Lower lobe of right lung (tissue), 2 donors: ENCODE results near the gene C10orf62. TPM values are rescaled to one million over a fixed set of nuclear protein-coding genes. Genes with fewer than 3 reads are reported as not detected.

ENCODE experiments used
- ATAC-seq, 2 donors: fragments of 200-7000 bp; cut with Tn5 transposase; one replicate each; pipeline ENCODE4 v1.9.1; 2020 to 2022; ENCODE audit warnings: mild to moderate bottlenecking in 2 of 2, moderate library complexity in 2 of 2
- DNase-seq: peaks from one replicate; pipeline ENCODE4 v3.0.0-alpha.2; 2020
- H3K27ac ChIP-seq: fragments of 200-600 bp; one replicate; pipeline ENCODE4 v1.8.0; 2022
- H3K27me3 ChIP-seq: fragments of 200-600 bp; one replicate; pipeline ENCODE4 v1.8.0; 2022; ENCODE audit warnings: low read depth
- H3K36me3 ChIP-seq: fragments of 200-600 bp; one replicate; pipeline ENCODE4 v1.8.0; 2022; ENCODE audit warnings: mild to moderate bottlenecking
- H3K4me1 ChIP-seq: fragments of 200-600 bp; one replicate; pipeline ENCODE4 v1.8.0; 2022
- H3K4me3 ChIP-seq: fragments of 200-600 bp; one replicate; pipeline ENCODE4 v1.8.0; 2022; ENCODE audit warnings: mild to moderate bottlenecking
- H3K9me3 ChIP-seq: fragments of 200-600 bp; one replicate; pipeline ENCODE4 v1.8.0; 2022
- intact Hi-C: fragments of 100-400 bp; cut with DNase I; formaldehyde crosslinking; loops from one replicate; pipeline ENCODE4 v1.11.0; 2022
- total RNA-seq: library from RNA; stranded (reverse); fragmentation: NEBNext Ultra II Directional; extraction: Animal tissue kit (Norgen Biotek cat#: 25700); gene quantifications from one replicate; pipeline ENCODE4 v1.2.1, GENCODE V29; 2021
- TF ChIP-seq, protein P1 (sequence below): fragments of 200-600 bp; IDR thresholded peaks from one replicate; pipeline ENCODE4 v1.8.0; 2022; ENCODE audit warnings: antibody characterized with exemption, mild to moderate bottlenecking
- donor health status: DM: no; HTN: yes; CAD: no; lungs with severe emphysema.

C10orf62 gene
- total RNA-seq, 1 donor from 2014 or later: not detected

- Histone ChIP-seq H3K27me3 (no peaks in the 10 kb centered on the region), H3K4me1 (peaks cover 11% of the 10 kb centered on the region), H3K4me3 (no peak overlapping the region), H3K36me3 (no peaks in the 10 kb centered on the region), H3K9me3 (no peaks in the 10 kb centered on the region), H3K27ac (peak overlapping the region; percentile 41)
- TF ChIP-seq, protein P1, sequence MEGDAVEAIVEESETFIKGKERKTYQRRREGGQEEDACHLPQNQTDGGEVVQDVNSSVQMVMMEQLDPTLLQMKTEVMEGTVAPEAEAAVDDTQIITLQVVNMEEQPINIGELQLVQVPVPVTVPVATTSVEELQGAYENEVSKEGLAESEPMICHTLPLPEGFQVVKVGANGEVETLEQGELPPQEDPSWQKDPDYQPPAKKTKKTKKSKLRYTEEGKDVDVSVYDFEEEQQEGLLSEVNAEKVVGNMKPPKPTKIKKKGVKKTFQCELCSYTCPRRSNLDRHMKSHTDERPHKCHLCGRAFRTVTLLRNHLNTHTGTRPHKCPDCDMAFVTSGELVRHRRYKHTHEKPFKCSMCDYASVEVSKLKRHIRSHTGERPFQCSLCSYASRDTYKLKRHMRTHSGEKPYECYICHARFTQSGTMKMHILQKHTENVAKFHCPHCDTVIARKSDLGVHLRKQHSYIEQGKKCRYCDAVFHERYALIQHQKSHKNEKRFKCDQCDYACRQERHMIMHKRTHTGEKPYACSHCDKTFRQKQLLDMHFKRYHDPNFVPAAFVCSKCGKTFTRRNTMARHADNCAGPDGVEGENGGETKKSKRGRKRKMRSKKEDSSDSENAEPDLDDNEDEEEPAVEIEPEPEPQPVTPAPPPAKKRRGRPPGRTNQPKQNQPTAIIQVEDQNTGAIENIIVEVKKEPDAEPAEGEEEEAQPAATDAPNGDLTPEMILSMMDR: no peak
- no peak for ATAC-seq
- no peak for DNase-seq
- intact Hi-C loops: no loop called here
These were observed 3.9 kb downstream of the C10orf62 start for GRCh38 chr10:97593421-97593820.

DNA sequence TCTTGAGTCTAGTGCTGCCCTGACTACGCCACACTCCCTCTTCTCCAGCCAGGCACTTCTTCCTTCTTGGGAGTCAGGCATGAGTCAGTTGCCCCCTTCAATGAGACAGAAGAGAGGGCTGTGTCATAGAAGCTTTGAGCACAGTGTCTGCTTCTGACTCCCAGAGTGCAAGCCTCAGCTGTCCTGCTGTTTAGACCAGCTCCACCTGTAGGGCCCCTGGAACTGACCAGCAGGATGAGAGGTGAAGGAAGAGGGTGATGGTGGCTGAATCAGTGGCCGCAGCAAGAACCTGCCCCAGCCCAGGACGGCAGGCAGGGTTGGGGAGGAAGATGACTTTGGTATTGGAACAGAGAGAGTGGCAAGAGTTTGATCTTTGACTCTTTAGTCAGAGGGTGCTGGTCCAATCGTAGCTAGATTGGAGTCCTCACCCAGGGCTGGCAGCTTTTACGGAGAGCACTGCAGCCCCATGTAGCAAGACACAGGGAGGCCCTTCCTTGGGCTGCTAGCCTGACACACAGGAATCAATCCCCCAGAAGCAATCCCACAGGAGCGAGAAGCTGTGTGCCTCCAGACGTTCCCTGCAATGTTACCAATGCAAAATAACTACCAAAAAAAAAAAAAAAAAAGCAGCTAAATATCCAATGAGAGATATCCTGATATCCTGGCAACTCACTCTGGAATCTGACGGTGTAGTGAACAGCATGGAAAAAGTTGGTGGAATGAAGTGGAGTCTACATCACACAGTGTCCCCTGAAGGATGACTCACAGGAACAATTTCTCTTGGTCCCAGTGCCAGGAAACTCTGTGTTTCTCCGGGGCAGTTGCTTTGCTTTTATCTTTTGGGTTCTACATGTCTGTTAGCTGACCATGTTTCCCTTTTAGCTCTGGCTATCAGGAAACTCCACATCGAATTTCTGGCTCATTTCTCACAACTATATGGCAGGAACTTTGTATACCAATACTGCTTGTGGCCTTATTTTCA lies 6.9 kb downstream of the C10orf62 start:
- Histone ChIP-seq H3K4me1 (peaks cover 11% of the 10 kb centered on the region), H3K4me3 (no peak overlapping the region), H3K36me3 (no peaks in the 10 kb centered on the region), H3K9me3 (no peaks in the 10 kb centered on the region), H3K27me3 (no peaks in the 10 kb centered on the region), H3K27ac (peak overlapping the region; percentile 74)
- DNase-seq (no peak), ATAC-seq (peak; percentile 81 to 88)
- TF ChIP-seq, protein P1: no peak
- intact Hi-C loops: no loop called here

- peaks cover 11% of the 10 kb centered on the region for H3K4me1 ChIP-seq
- no peaks in the 10 kb centered on the region for H3K27me3 ChIP-seq
- H3K4me3 ChIP-seq: no peak overlapping the region
- DNase-seq (no peak), ATAC-seq (peak in 1 of 2 donors; percentile 12)
- H3K9me3 ChIP-seq: no peaks in the 10 kb centered on the region
- H3K36me3 ChIP-seq: no peaks in the 10 kb centered on the region
- peak overlapping the region; percentile 74 for H3K27ac ChIP-seq
- TF ChIP-seq, protein P1: no peak
- intact Hi-C loops: no loop called here
These were observed 8.3 kb downstream of the C10orf62 start for GRCh38 chr10:97597778-97598177.

DNA sequence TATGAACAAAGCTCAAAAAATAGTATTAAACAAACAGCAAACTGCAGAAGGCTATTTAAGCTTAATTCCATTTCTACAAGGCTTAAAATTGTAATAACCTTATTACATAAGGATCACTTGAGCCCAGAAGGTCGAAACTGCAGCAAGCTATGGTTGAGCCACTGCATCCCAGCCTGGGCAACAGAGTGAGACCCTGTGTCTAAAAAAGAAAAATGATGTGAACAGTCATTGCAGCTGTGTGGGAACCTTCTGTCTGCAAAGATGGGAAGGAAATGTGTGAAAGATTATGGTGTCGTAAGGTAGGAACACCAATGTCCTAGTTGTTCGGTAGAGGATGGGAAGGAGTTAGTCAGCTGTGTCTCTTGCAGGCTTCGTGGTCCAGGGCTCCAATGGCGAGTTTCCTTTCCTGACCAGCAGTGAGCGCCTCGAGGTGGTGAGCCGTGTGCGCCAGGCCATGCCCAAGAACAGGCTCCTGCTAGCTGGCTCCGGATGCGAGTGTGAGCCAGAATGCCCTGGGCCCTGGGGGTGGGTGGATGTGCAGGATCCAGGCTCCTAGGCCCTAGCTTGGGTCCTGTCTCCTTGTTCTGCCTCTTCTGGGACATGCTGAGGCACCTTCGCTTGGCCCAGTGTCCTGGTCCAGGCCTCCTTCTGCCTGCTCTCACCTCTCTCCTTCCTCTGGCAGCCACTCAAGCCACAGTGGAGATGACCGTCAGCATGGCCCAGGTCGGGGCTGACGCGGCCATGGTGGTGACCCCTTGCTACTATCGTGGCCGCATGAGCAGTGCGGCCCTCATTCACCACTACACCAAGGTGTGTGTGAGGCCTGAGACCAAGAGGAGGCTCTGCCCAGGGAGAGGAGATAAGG lies 9.1 kb downstream of the C10orf62 start:
- Histone ChIP-seq H3K4me1 (peaks cover 11% of the 10 kb centered on the region), H3K9me3 (no peaks in the 10 kb centered on the region), H3K27me3 (no peaks in the 10 kb centered on the region), H3K27ac (no peak overlapping the region), H3K4me3 (no peak overlapping the region), H3K36me3 (no peaks in the 10 kb centered on the region)
- DNase-seq: no peak
- intact Hi-C loops: no loop called here
- ATAC-seq: no peak
- TF ChIP-seq, protein P1: no peak

- intact Hi-C loops: no loop called here
- H3K9me3 ChIP-seq: no peaks in the 10 kb centered on the region
- no peak overlapping the region for H3K27ac ChIP-seq
- peaks cover 11% of the 10 kb centered on the region for H3K4me1 ChIP-seq
- DNase-seq (no peak), ATAC-seq (no peak)
- H3K27me3 ChIP-seq: no peaks in the 10 kb centered on the region
- no peak overlapping the region for H3K4me3 ChIP-seq
- TF ChIP-seq, protein P1: no peak
- H3K36me3 ChIP-seq: no peaks in the 10 kb centered on the region
These were observed 9.7 kb downstream of the C10orf62 start for GRCh38 chr10:97599272-97599619.
